Measurements from ENCODE around the gene C2orf68. TPM values are rescaled to one million over a fixed set of nuclear protein-coding genes. Genes with fewer than 3 reads are reported as not detected.
"Not testable (repeated sequence)": the region's sequence is repeated elsewhere in the genome, so short reads cannot be mapped to it uniquely, and the experiment has no call there.

Gene C2orf68
- total RNA-seq, 2 experiments from 2014 or later: 46.1 to 55.3 TPM

- Mint-ChIP-seq H3K27me3 (no peaks in the 10 kb centered on the region), H3K36me3 (ENCODE audit: low read depth) (peaks cover 39% of the 10 kb centered on the region), H3K4me1 (peaks cover 32% of the 10 kb centered on the region), H3K9me3 (no peaks in the 10 kb centered on the region), H3K4me3 (no peak overlapping the region), H3K27ac (no peak overlapping the region)
- ChIA-PET POLR2A (no interaction called here), CTCF (interaction anchor here (0.9 to 8.6 kb wide), 5 partner anchors 16 to 301 kb away, joined by 3 to 56 read pairs (median 7); no protein-coding TSS in a partner anchor)
- no peak for DNase-seq
These were observed 7.8 kb upstream of the C2orf68 start for GRCh38 chr2:85619617-85620016.

GRCh38 chr2:85617723-85618122, 5.9 kb upstream of the C2orf68 start:
- Mint-ChIP-seq H3K4me3 (peak overlapping the region; percentile 98), H3K27ac (peak overlapping the region; percentile 50), H3K36me3 (ENCODE audit: low read depth) (peaks cover 23% of the 10 kb centered on the region), H3K4me1 (peaks cover 37% of the 10 kb centered on the region)
- CTCF ChIA-PET: interaction anchor here (0.6 to 8.6 kb wide), 3 partner anchors 18 to 114 kb away, joined by 3 to 56 read pairs (median 3); no protein-coding TSS in a partner anchor
- DNase-seq, H3K9me3 Mint-ChIP-seq, H3K27me3 Mint-ChIP-seq: not testable (repeated sequence)
- POLR2A ChIA-PET: interaction anchor here (0.6 kb wide), 1 partner anchor 20 kb away, joined by 6 read pairs; no protein-coding TSS in a partner anchor

- CTCF ChIA-PET: interaction anchor here (1.3 kb wide), 1 partner anchor 13 kb away, joined by 4 read pairs; no protein-coding TSS in a partner anchor
- POLR2A ChIA-PET: interaction anchor here (0.5 kb wide), 1 partner anchor 53 kb away, joined by 10 read pairs; no protein-coding TSS in a partner anchor
- Mint-ChIP-seq H3K36me3 (ENCODE audit: low read depth) (peaks cover 16% of the 10 kb centered on the region), H3K27me3 (no peaks in the 10 kb centered on the region), H3K27ac (peak overlapping the region; percentile 98), H3K4me1 (peaks cover 40% of the 10 kb centered on the region), H3K9me3 (no peaks in the 10 kb centered on the region), H3K4me3 (peak overlapping the region; percentile 98)
- no peak for DNase-seq
These were observed 3.5 kb upstream of the C2orf68 start for GRCh38 chr2:85615413-85615728.

- not testable (repeated sequence) for H3K27me3 Mint-ChIP-seq, H3K9me3 Mint-ChIP-seq, H3K4me3 Mint-ChIP-seq, DNase-seq
- Mint-ChIP-seq H3K27ac (peak overlapping the region; percentile 9), H3K36me3 (ENCODE audit: low read depth) (peaks cover 20% of the 10 kb centered on the region), H3K4me1 (peaks cover 45% of the 10 kb centered on the region)
- ChIA-PET POLR2A (interaction anchor here (0.5 kb wide), 1 partner anchor 53 kb away, joined by 10 read pairs; no protein-coding TSS in a partner anchor), CTCF (interaction anchor here (1.3 kb wide), 1 partner anchor 13 kb away, joined by 4 read pairs; no protein-coding TSS in a partner anchor)
These were observed 2.9 kb upstream of the C2orf68 start for GRCh38 chr2:85614757-85615156.

GRCh38 chr2:85613717-85614515, 2.0 kb upstream of the C2orf68 start:
- H3K9me3 Mint-ChIP-seq: no peaks in the 10 kb centered on the region
- peaks cover 42% of the 10 kb centered on the region for H3K4me1 Mint-ChIP-seq
- DNase-seq: no peak
- H3K27me3 Mint-ChIP-seq: no peaks in the 10 kb centered on the region
- CTCF ChIA-PET: interaction anchor here (0.6 to 0.9 kb wide), 3 partner anchors 22 to 75 kb away, joined by 3 to 4 read pairs (median 3); partner anchors contain the start of genes GGCX and MAT2A
- POLR2A ChIA-PET: no interaction called here
- H3K27ac Mint-ChIP-seq: no peak overlapping the region
- peaks cover 22% of the 10 kb centered on the region for H3K36me3 Mint-ChIP-seq (ENCODE audit: low read depth)
- H3K4me3 Mint-ChIP-seq: peak overlapping the region; percentile 38

GRCh38 chr2:85611217-85611704, 605 bp downstream of the C2orf68 start:
- no peak for DNase-seq
- H3K27me3 Mint-ChIP-seq: no peaks in the 10 kb centered on the region
- H3K9me3 Mint-ChIP-seq: no peaks in the 10 kb centered on the region
- H3K4me1 Mint-ChIP-seq: peaks cover 33% of the 10 kb centered on the region
- H3K36me3 Mint-ChIP-seq (ENCODE audit: low read depth): peaks cover 29% of the 10 kb centered on the region
- POLR2A ChIA-PET: interaction anchor here (0.7 to 1.0 kb wide), 2 partner anchors 10 to 240 kb away, joined by 4 to 7 read pairs; no protein-coding TSS in a partner anchor
- H3K27ac Mint-ChIP-seq: peak overlapping the region; percentile 91
- H3K4me3 Mint-ChIP-seq: peak overlapping the region; percentile 90
- CTCF ChIA-PET: interaction anchor here (0.6 to 2.2 kb wide), 9 partner anchors 11 to 591 kb away, joined by 3 to 8 read pairs (median 3); no protein-coding TSS in a partner anchor

GRCh38 chr2:85607268-85608215, 4.3 kb downstream of the C2orf68 start:
- DNase-seq: no peak
- H3K4me1 Mint-ChIP-seq: peaks cover 29% of the 10 kb centered on the region
- H3K27me3 Mint-ChIP-seq: peaks cover 2% of the 10 kb centered on the region
- H3K4me3 Mint-ChIP-seq: no peak overlapping the region
- no peaks in the 10 kb centered on the region for H3K9me3 Mint-ChIP-seq
- H3K36me3 Mint-ChIP-seq (ENCODE audit: low read depth): peaks cover 25% of the 10 kb centered on the region
- ChIA-PET POLR2A (no interaction called here), CTCF (interaction anchor here (0.6 to 4.2 kb wide), 2 partner anchors 13 kb away, joined by 3 to 21 read pairs; partner anchors contain the start of gene RNF181)
- H3K27ac Mint-ChIP-seq: no peak overlapping the region

GRCh38 chr2:85606116-85606455, 5.8 kb downstream of the C2orf68 start:
- no peak overlapping the region for H3K4me3 Mint-ChIP-seq
- CTCF ChIA-PET: interaction anchor here (1.6 to 4.2 kb wide), 2 partner anchors 11 to 45 kb away, joined by 3 to 21 read pairs; partner anchors contain the start of genes GGCX and RNF181

GRCh38 chr2:85605406-85606115, 6.3 kb downstream of the C2orf68 start:
- H3K27ac Mint-ChIP-seq: no peak overlapping the region
- peaks cover 24% of the 10 kb centered on the region for H3K4me1 Mint-ChIP-seq
- H3K36me3 Mint-ChIP-seq (ENCODE audit: low read depth): peaks cover 24% of the 10 kb centered on the region
- no peaks in the 10 kb centered on the region for H3K9me3 Mint-ChIP-seq
- DNase-seq: no peak
- ChIA-PET CTCF (interaction anchor here (1.1 to 4.2 kb wide), 3 partner anchors 11 to 44 kb away, joined by 3 to 21 read pairs (median 3); partner anchors contain the start of genes GGCX and RNF181), POLR2A (no interaction called here)
- H3K27me3 Mint-ChIP-seq: peaks cover 2% of the 10 kb centered on the region
- H3K4me3 Mint-ChIP-seq: no peak overlapping the region

More at GRCh38 chr2:85606116-85606455, 5.8 kb downstream of the C2orf68 start:
- no peak for DNase-seq
- Mint-ChIP-seq H3K27me3 (peaks cover 2% of the 10 kb centered on the region), H3K4me1 (peaks cover 24% of the 10 kb centered on the region), H3K27ac (no peak overlapping the region), H3K9me3 (no peaks in the 10 kb centered on the region), H3K36me3 (ENCODE audit: low read depth) (peaks cover 24% of the 10 kb centered on the region)
- POLR2A ChIA-PET: no interaction called here

- H3K4me3 Mint-ChIP-seq: no peak overlapping the region
- peaks cover 19% of the 10 kb centered on the region for H3K4me1 Mint-ChIP-seq
- peaks cover 18% of the 10 kb centered on the region for H3K36me3 Mint-ChIP-seq (ENCODE audit: low read depth)
- POLR2A ChIA-PET: no interaction called here
- CTCF ChIA-PET: interaction anchor here (0.7 to 4.2 kb wide), 6 partner anchors 10 to 185 kb away, joined by 3 to 21 read pairs (median 3); partner anchors contain the start of genes GGCX and RNF181
- H3K27me3 Mint-ChIP-seq: peaks cover 2% of the 10 kb centered on the region
- no peak for DNase-seq
- H3K27ac Mint-ChIP-seq: no peak overlapping the region
- no peaks in the 10 kb centered on the region for H3K9me3 Mint-ChIP-seq
These were observed 7.1 kb downstream of the C2orf68 start for GRCh38 chr2:85604568-85605339.

GRCh38 chr2:85604133-85604444, 7.8 kb downstream of the C2orf68 start:
- H3K4me1 Mint-ChIP-seq: peaks cover 17% of the 10 kb centered on the region
- DNase-seq, H3K27me3 Mint-ChIP-seq, POLR2A ChIA-PET, H3K9me3 Mint-ChIP-seq, H3K4me3 Mint-ChIP-seq, H3K27ac Mint-ChIP-seq: not testable (repeated sequence)
- peaks cover 15% of the 10 kb centered on the region for H3K36me3 Mint-ChIP-seq (ENCODE audit: low read depth)
- CTCF ChIA-PET: interaction anchor here (0.7 to 4.2 kb wide), 6 partner anchors 8 to 184 kb away, joined by 3 to 21 read pairs (median 3); partner anchors contain the start of genes C2orf68 and RNF181
